Loucy (cell line): ENCODE data around the gene SQSTM1.

Experiments
- CTCF ChIP-seq: fragments of 200-600 bp; sonication (generic); conservative IDR thresholded peaks from 2 replicates; pipeline ENCODE4 v1.5.1; 2014; ENCODE audit warnings: mild to moderate bottlenecking, antibody characterized with exemption, low read length
- EZH2phosphoT487 ChIP-seq: fragments of 200-600 bp; IDR thresholded peaks from 2 replicates; pipeline ENCODE4 v1.6.1; 2018; ENCODE audit warnings: antibody characterized with exemption, mild to moderate bottlenecking, moderate library complexity, borderline replicate concordance

- no peak for TF ChIP-seq EZH2phosphoT487
- TF ChIP-seq CTCF = no peak
Measured at GRCh38 chr5:179792612-179793467, 27.9 kb upstream of the SQSTM1 start.
